Neuron (in vitro differentiated cells): ENCODE results near the gene GNB3.
"Not testable (repeated sequence)": the region's sequence is repeated elsewhere in the genome, so short reads cannot be mapped to it uniquely, and the experiment has no call there.

ENCODE experiments used
- H2AFZ ChIP-seq: one replicate; pipeline ENCODE4 v1.6.1; 2013; ENCODE audit warnings: low read depth, mild to moderate bottlenecking, inconsistent platforms, low read length, moderate library complexity
- H3K27me3 ChIP-seq: one replicate; pipeline ENCODE4 v1.6.1; 2013; ENCODE audit warnings: low read length; ENCODE audit not compliant: insufficient read depth
- H3K36me3 ChIP-seq: one replicate; pipeline ENCODE4 v1.6.1; 2013; ENCODE audit warnings: low read length; ENCODE audit not compliant: insufficient read depth
- H3K4me1 ChIP-seq: one replicate; pipeline ENCODE4 v1.6.1; 2013; ENCODE audit warnings: low read length; ENCODE audit not compliant: insufficient read depth
- H3K4me3 ChIP-seq: 2 replicates; pipeline ENCODE4 v1.5.1; 2013; ENCODE audit warnings: mild to moderate bottlenecking, low read length, moderate library complexity
- H3K9me3 ChIP-seq: one replicate; pipeline ENCODE4 v1.6.1; 2013; ENCODE audit warnings: low read length

Gene GNB3

GRCh38 chr12:6891646-6892001 lies 50.9 kb downstream of the GNB3 start:
- peak overlapping the region; percentile 25 for H3K4me3 ChIP-seq

GRCh38 chr12:6892683-6893082 lies 52.0 kb downstream of the GNB3 start:
- not testable (repeated sequence) for H3K9me3 ChIP-seq, H2AFZ ChIP-seq, H3K4me1 ChIP-seq, H3K4me3 ChIP-seq, H3K36me3 ChIP-seq, H3K27me3 ChIP-seq

More at GRCh38 chr12:6891646-6892001, 50.9 kb downstream of the GNB3 start:
- Histone ChIP-seq H3K36me3 (no peaks in the 10 kb centered on the region), H3K4me1 (peaks cover 6% of the 10 kb centered on the region), H3K27me3 (no peaks in the 10 kb centered on the region), H2AFZ (peak overlapping the region; percentile 68), H3K9me3 (no peaks in the 10 kb centered on the region)

- Histone ChIP-seq H3K36me3 (no peaks in the 10 kb centered on the region), H3K4me1 (peaks cover 6% of the 10 kb centered on the region), H3K4me3 (no peak overlapping the region), H2AFZ (no peak overlapping the region), H3K9me3 (no peaks in the 10 kb centered on the region), H3K27me3 (no peaks in the 10 kb centered on the region)
Measured at GRCh38 chr12:6894321-6894720, 53.6 kb downstream of the GNB3 start.
